B cell (primary cell): Measurements from ENCODE around the gene STK40. TPM values are rescaled to one million over a fixed set of nuclear protein-coding genes. Genes with fewer than 3 reads are reported as not detected.

ENCODE experiments used
- ATAC-seq: fragments of 200-7000 bp; cut with Tn5 transposase; one replicate; pipeline ENCODE4 v1.10.0; 2021; ENCODE audit warnings: low read depth, mild to moderate bottlenecking, moderate number of reproducible peaks, moderate library complexity
- CTCF ChIA-PET: fragments of 350-600 bp; sonication (Branson Sonifier 250); formaldehyde crosslinking; loops from one replicate; lab custom pipeline; 2021; ENCODE audit warnings: antibody characterized with exemption, inconsistent platforms; lab: Charles Lee
- POLR2A ChIA-PET: fragments of 350-600 bp; sonication (Branson Sonifier 250); formaldehyde crosslinking; loops from one replicate; lab custom pipeline; 2021; ENCODE audit warnings: antibody characterized with exemption; lab: Charles Lee
- DNase-seq: peaks from one replicate; pipeline ENCODE4 v3.0.0; 2013
- H2AFZ ChIP-seq: 2 replicates; pipeline ENCODE4 v1.6.1; 2012; ENCODE audit warnings: mild to moderate bottlenecking, low read depth, low read length; ENCODE audit not compliant: insufficient read depth, poor library complexity, severe bottlenecking
- H3K27ac ChIP-seq, 2 donors: 1 replicate in 1 of 2; 2 replicates in 1 of 2; pipeline ENCODE4 v1.5.1; 2012 to 2013; ENCODE audit warnings: low read length in 2 of 2, mild to moderate bottlenecking in 2 of 2, moderate library complexity in 1 of 2
- H3K27me3 ChIP-seq, 4 experiments: fragments of 200-600 bp in 1 of 4; sonication (generic) in 1 of 4; replicated peaks in 1 of 4; 1 replicate in 2 of 4; 2 replicates in 2 of 4; pipeline versions ENCODE4 v1.6.1 to v1.7.0; 2013 to 2016; ENCODE audit warnings: low read length in 3 of 4, mild to moderate bottlenecking in 2 of 4, mixed read lengths in 1 of 4, moderate library complexity in 1 of 4; ENCODE audit not compliant: insufficient read depth in 4 of 4, control insufficient read depth in 3 of 4; ENCODE audit errors: control extremely low read depth in 1 of 4
- H3K36me3 ChIP-seq, 2 experiments: replicated peaks in 1 of 2; 1 replicate in 1 of 2; 2 replicates in 1 of 2; pipeline versions ENCODE4 v1.6.1 to v1.7.1; 2013; ENCODE audit warnings: low read length in 1 of 2; ENCODE audit not compliant: insufficient read depth in 2 of 2, control insufficient read depth in 1 of 2; ENCODE audit errors: control extremely low read depth in 1 of 2, extremely low read depth in 1 of 2
- H3K4me1 ChIP-seq, 2 donors: fragments of 200-600 bp in 1 of 2; sonication (generic) in 1 of 2; 1 replicate in 1 of 2; 2 replicates in 1 of 2; pipeline versions ENCODE4 v1.5.1 to v1.6.1; 2013 to 2017; ENCODE audit warnings: low read length in 2 of 2; ENCODE audit not compliant: control insufficient read depth in 2 of 2, insufficient read depth in 2 of 2
- H3K4me2 ChIP-seq: replicated peaks from 2 replicates; pipeline ENCODE3; 2012; ENCODE audit warnings: mild to moderate bottlenecking, low read depth, low read length; ENCODE audit not compliant: poor library complexity, severe bottlenecking
- H3K4me3 ChIP-seq, 5 experiments: fragments of 200-600 bp in 1 of 5; sonication (generic) in 1 of 5; 1 replicate in 3 of 5; 2 replicates in 2 of 5; pipeline versions ENCODE4 v1.5.1 to v1.7.0; 2011 to 2016; ENCODE audit warnings: low read length in 4 of 5, mild to moderate bottlenecking in 4 of 5, low read depth in 2 of 5, control low read depth in 1 of 5, moderate library complexity in 1 of 5; ENCODE audit not compliant: insufficient read depth in 1 of 5; ENCODE audit errors: control extremely low read depth in 1 of 5, extremely low read depth in 1 of 5
- H3K79me2 ChIP-seq: fragments of 200-600 bp; sonication (generic); one replicate; pipeline ENCODE4 v1.6.0; 2016; ENCODE audit warnings: low read length; ENCODE audit not compliant: control insufficient read depth, insufficient read depth
- H3K9ac ChIP-seq: fragments of 200-600 bp; sonication (generic); 2 replicates; pipeline ENCODE4 v1.6.1; 2017; ENCODE audit warnings: mild to moderate bottlenecking, low read length, moderate library complexity
- H3K9me3 ChIP-seq, 3 donors: one replicate each; pipeline versions ENCODE4 v1.6.1 to v1.7.1; 2013; ENCODE audit warnings: low read length in 2 of 3; ENCODE audit not compliant: control insufficient read depth in 2 of 3, insufficient read depth in 1 of 3; ENCODE audit errors: control extremely low read depth in 1 of 3
- H4K20me1 ChIP-seq: 2 replicates; pipeline ENCODE4 v1.6.0; 2012; ENCODE audit warnings: mild to moderate bottlenecking, low read length; ENCODE audit not compliant: insufficient read depth, control insufficient read depth, poor library complexity, severe bottlenecking
- H3K27ac Mint-ChIP-seq: one replicate; pipeline ENCODE4 v1.8.0; 2021; ENCODE audit warnings: mixed read lengths
- H3K27me3 Mint-ChIP-seq: one replicate; pipeline ENCODE4 v1.8.0; 2021; ENCODE audit warnings: mixed read lengths
- H3K4me1 Mint-ChIP-seq: one replicate; pipeline ENCODE4 v1.8.0; 2021; ENCODE audit warnings: mixed read lengths
- H3K4me3 Mint-ChIP-seq: one replicate; pipeline ENCODE4 v1.8.0; 2021; ENCODE audit warnings: mixed read lengths
- H3K9me3 Mint-ChIP-seq: one replicate; pipeline ENCODE4 v1.8.0; 2022; ENCODE audit warnings: mixed read lengths; ENCODE audit not compliant: insufficient read depth
- CTCF ChIP-seq: fragments of 200-600 bp; IDR thresholded peaks from one replicate; pipeline ENCODE4 v1.8.0; 2022; ENCODE audit warnings: antibody characterized with exemption, mild to moderate bottlenecking
- EZH2 ChIP-seq: IDR thresholded peaks from 2 replicates; pipeline ENCODE4 v1.6.1; 2012; ENCODE audit warnings: borderline replicate concordance, low read depth, mild to moderate bottlenecking, moderate library complexity, low read length; ENCODE audit not compliant: insufficient read depth, poor library complexity, severe bottlenecking
- WGBS: methylation state at CpG from one replicate; pipeline ENCODE4 v1.1.5; 2013; ENCODE audit warnings: missing lambda C conversion rate; ENCODE audit not compliant: insufficient coverage; 5-methylcytosine and 5-hydroxymethylcytosine counted together
- intact Hi-C: fragments of 100-400 bp; cut with micrococcal nuclease; formaldehyde crosslinking; loops from one replicate; pipeline ENCODE4 v1.10.0; 2022
- polyA plus RNA-seq: library from polyadenylated mRNA; depleted of rRNA; stranded (reverse); fragments of >200 nt; gene quantifications from 2 replicates; pipeline ENCODE4 v1.2.3, GENCODE V29; 2012
- total RNA-seq, 2 donors: library from RNA; stranded (reverse); fragments of 120-200 nt in 1 of 2; gene quantifications; 1 replicate in 1 of 2; 2 replicates in 1 of 2; pipeline versions ENCODE4 v1.2.3 to v1.2.4, GENCODE V29; 2013 to 2022

STK40 gene
- total and polyA plus RNA-seq, 2 donors (not counting 1 experiment from before 2014, with no cell fraction given) = 53.1 to 69.1 TPM

DNA sequence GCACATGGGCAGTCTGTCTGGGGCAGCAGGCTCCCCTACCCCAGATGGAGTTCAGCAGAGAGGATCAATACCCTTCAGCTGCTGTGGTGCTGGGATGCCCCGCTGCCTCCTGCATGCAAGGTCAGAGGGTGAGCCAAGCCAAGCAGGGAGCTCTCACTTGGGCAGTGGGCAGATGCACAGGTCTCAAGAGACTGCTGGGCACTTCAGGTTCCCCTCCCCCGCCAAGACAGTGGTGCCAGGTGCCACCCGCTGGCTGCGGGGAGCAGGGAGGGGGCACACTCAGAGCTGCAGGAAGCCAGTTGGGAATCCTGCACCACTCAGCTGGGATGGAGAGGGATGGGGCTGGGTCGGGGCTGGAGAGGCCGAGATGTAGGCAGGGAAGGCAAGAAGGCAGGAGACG is 46.5 kb downstream of the STK40 start:
- H3K9me3 Mint-ChIP-seq = no peaks in the 10 kb centered on the region
- TF ChIP-seq CTCF = no peak
- no peak for TF ChIP-seq EZH2
- Histone ChIP-seq H3K9ac (no peak overlapping the region), H3K4me3 (no peak overlapping the region), H3K9me3 (no peaks in the 10 kb centered on the region), H2AFZ (no peak overlapping the region), H3K4me2 (no peak overlapping the region), H3K36me3 (peaks cover 0 to 40% of the 10 kb centered on the region in 2 experiments), H3K79me2 (no peaks in the 10 kb centered on the region), H3K27me3 (no peaks in the 10 kb centered on the region), H4K20me1 (peaks cover 12% of the 10 kb centered on the region), H3K4me1 (peaks cover 0 to 5% of the 10 kb centered on the region in 2 donors), H3K27ac (no peak overlapping the region)
- 83% methylated on average over 4 of the region's 7 CpGs for WGBS
- peaks cover 10% of the 10 kb centered on the region for H3K4me1 Mint-ChIP-seq
- H3K27ac Mint-ChIP-seq = peak overlapping the region; percentile 10
- intact Hi-C loops = no loop called here
- CTCF ChIA-PET = no interaction called here
- H3K4me3 Mint-ChIP-seq = no peak overlapping the region
- DNase-seq (no peak), ATAC-seq (no peak)
- POLR2A ChIA-PET = interaction anchor here (0.5 kb wide), 1 partner anchor 35 kb away, joined by 4 read pairs; no protein-coding TSS in a partner anchor
- no peaks in the 10 kb centered on the region for H3K27me3 Mint-ChIP-seq

DNA sequence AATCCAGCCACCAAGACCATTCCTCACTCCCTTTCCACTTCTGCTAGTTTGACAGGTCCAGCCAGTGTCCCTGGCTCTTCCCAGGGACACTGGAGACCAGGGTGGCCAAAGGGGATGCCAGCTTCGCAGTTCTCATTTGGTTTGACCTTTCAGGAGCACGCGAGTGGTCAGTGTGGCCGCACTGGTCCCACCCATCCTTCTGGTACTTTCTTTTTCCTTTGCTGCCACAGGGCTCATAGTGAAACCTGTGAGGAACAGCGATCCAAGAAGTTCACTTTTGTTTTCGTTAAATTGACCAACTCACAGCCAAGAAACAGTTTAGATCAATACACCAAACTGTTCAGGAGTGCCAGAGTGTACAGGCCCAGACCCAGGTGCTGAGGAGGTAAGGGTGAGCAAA is 47.9 kb downstream of the STK40 start:
- H3K27me3 ChIP-seq = no peaks in the 10 kb centered on the region
- ATAC-seq = no peak
- intact Hi-C loops = no loop called here
- Mint-ChIP-seq H3K4me1 (peaks cover 10% of the 10 kb centered on the region), H3K9me3 (no peaks in the 10 kb centered on the region), H3K4me3 (no peak overlapping the region), H3K27ac (no peak overlapping the region), H3K27me3 (no peaks in the 10 kb centered on the region)
- WGBS = 83% methylated on average over 1 of the region's 6 CpGs
- H3K79me2 ChIP-seq = no peaks in the 10 kb centered on the region
- H3K4me3 ChIP-seq = no peak overlapping the region
- peaks cover 0 to 28% of the 10 kb centered on the region in 2 experiments for H3K36me3 ChIP-seq
- peaks cover 0 to 5% of the 10 kb centered on the region in 2 donors for H3K4me1 ChIP-seq
- H2AFZ ChIP-seq = no peak overlapping the region
- ChIA-PET POLR2A (interaction anchor here (0.6 kb wide), 1 partner anchor 247 kb away, joined by 3 read pairs; no protein-coding TSS in a partner anchor), CTCF (no interaction called here)
- H3K9ac ChIP-seq = no peak overlapping the region
- peaks cover 12% of the 10 kb centered on the region for H4K20me1 ChIP-seq
- no peaks in the 10 kb centered on the region for H3K9me3 ChIP-seq
- no peak overlapping the region for H3K27ac ChIP-seq
- no peak overlapping the region for H3K4me2 ChIP-seq
- DNase-seq = no peak
- no peak for TF ChIP-seq EZH2
- no peak for TF ChIP-seq CTCF
